H1 (cell line): ENCODE measurements around the gene WDR37. TPM values are rescaled to one million over a fixed set of nuclear protein-coding genes. Genes with fewer than 3 reads are reported as not detected.

Source experiments
- CTCF ChIA-PET: fragments of 300-600 bp; sonication (Branson Sonifier 250); formaldehyde crosslinking; loops from one replicate; lab custom pipeline; 2021; ENCODE audit not compliant: partially characterized antibody; lab: Charles Lee
- POLR2A ChIA-PET: fragments of 300-600 bp; sonication (Branson Sonifier 250); formaldehyde crosslinking; loops from one replicate; lab custom pipeline; 2021; ENCODE audit warnings: inconsistent platforms; ENCODE audit not compliant: partially characterized antibody; lab: Charles Lee
- DNase-seq, 2 experiments: peaks; one replicate each; pipeline versions ENCODE4 v3.0.0 to v3.0.0-alpha.2; 2010 to 2022; ENCODE audit warnings: low spot score in 2 of 2, low read depth in 1 of 2, mixed read lengths in 1 of 2
- FAIRE-seq: peaks from 2 replicates; lab custom pipeline; 2011; peaks lifted over from hg19 to GRCh38; lab: Jason Lieb, UNC
- H2AFZ ChIP-seq: 2 replicates; pipeline ENCODE4 v1.8.1; 2012; ENCODE audit warnings: low read length, inconsistent platforms
- H2AK5ac ChIP-seq: 2 replicates; pipeline ENCODE4 v1.6.1; 2013; ENCODE audit warnings: low read depth, low read length
- H2BK120ac ChIP-seq: replicated peaks from 2 replicates; pipeline ENCODE3; 2013; ENCODE audit warnings: low read depth, low read length, inconsistent platforms
- H2BK12ac ChIP-seq: 2 replicates; pipeline ENCODE4 v1.6.1; 2013; ENCODE audit warnings: low read depth, low read length
- H2BK15ac ChIP-seq: 2 replicates; pipeline ENCODE4 v1.6.1; 2013; ENCODE audit warnings: low read length
- H2BK20ac ChIP-seq: 2 replicates; pipeline ENCODE4 v1.6.1; 2013; ENCODE audit warnings: low read length
- H2BK5ac ChIP-seq: 2 replicates; pipeline ENCODE4 v1.6.1; 2013; ENCODE audit warnings: low read depth, low read length
- H3K14ac ChIP-seq: 2 replicates; pipeline ENCODE4 v1.6.1; 2013; ENCODE audit warnings: inconsistent platforms; ENCODE audit not compliant: insufficient read length
- H3K18ac ChIP-seq: 2 replicates; pipeline ENCODE4 v1.6.1; 2013; ENCODE audit warnings: low read length; ENCODE audit errors: extremely low read depth
- H3K23ac ChIP-seq: 2 replicates; pipeline ENCODE4 v1.6.1; 2013; ENCODE audit warnings: inconsistent platforms; ENCODE audit not compliant: insufficient read length
- H3K23me2 ChIP-seq: 2 replicates; pipeline ENCODE4 v1.6.1; 2013; ENCODE audit warnings: low read depth, low read length
- H3K27ac ChIP-seq: 2 replicates; pipeline ENCODE4 v1.6.1; 2011; ENCODE audit warnings: low read depth, low read length, inconsistent platforms
- H3K27me3 ChIP-seq, 4 experiments: replicated peaks in 1 of 4; 1 replicate in 1 of 4; 2 replicates in 3 of 4; pipeline versions ENCODE4 v1.6.1 to v1.8.1; 2011 to 2013; ENCODE audit warnings: low read length in 3 of 4, mild to moderate bottlenecking in 3 of 4, inconsistent platforms in 2 of 4, mixed read lengths in 2 of 4, moderate library complexity in 1 of 4; ENCODE audit not compliant: control insufficient read depth in 3 of 4, insufficient read depth in 3 of 4; ENCODE audit errors: extremely low read depth in 1 of 4
- H3K36me3 ChIP-seq, 4 experiments: 2 replicates each; pipeline versions ENCODE4 v1.6.1 to v1.8.1; 2011 to 2013; ENCODE audit warnings: mild to moderate bottlenecking in 4 of 4, low read length in 3 of 4, moderate library complexity in 2 of 4, control low read depth in 1 of 4, inconsistent platforms in 1 of 4; ENCODE audit not compliant: insufficient read depth in 4 of 4, control insufficient read depth in 2 of 4
- H3K4ac ChIP-seq: replicated peaks from 2 replicates; pipeline ENCODE3; 2013; ENCODE audit warnings: low read length, low read depth, mixed read lengths, inconsistent platforms; ENCODE audit not compliant: insufficient read length
- H3K4me1 ChIP-seq, 4 experiments: replicated peaks in 1 of 4; 1 replicate in 1 of 4; 2 replicates in 3 of 4; pipeline versions ENCODE4 v1.6.1 to v1.8.1; 2011 to 2013; ENCODE audit warnings: low read length in 3 of 4, inconsistent platforms in 2 of 4, mixed read lengths in 1 of 4; ENCODE audit not compliant: insufficient read depth in 4 of 4, control insufficient read depth in 3 of 4
- H3K4me2 ChIP-seq, 2 experiments: 2 replicates each; pipeline versions ENCODE4 v1.6.1 to v1.8.1; 2011 to 2013; ENCODE audit warnings: low read depth in 2 of 2, low read length in 2 of 2, control low read depth in 1 of 2, inconsistent platforms in 1 of 2, mild to moderate bottlenecking in 1 of 2; ENCODE audit not compliant: insufficient read depth in 1 of 2
- H3K4me3 ChIP-seq, 4 experiments: fragments of 200-600, 300-600 bp in 1 of 4; sonication (generic), shearing (Covaris generic), sonication (Bioruptor Twin) in 1 of 4; 2 replicates each; pipeline versions ENCODE4 v1.5.1 to v1.8.1; 2011 to 2016; ENCODE audit warnings: low read length in 4 of 4, low read depth in 3 of 4, control low read depth in 2 of 4, inconsistent platforms in 2 of 4, mild to moderate bottlenecking in 2 of 4, mixed read lengths in 1 of 4, moderate library complexity in 1 of 4; ENCODE audit not compliant: insufficient read depth in 2 of 4; ENCODE audit errors: extremely low read depth in 1 of 4
- H3K56ac ChIP-seq: replicated peaks from 2 replicates; pipeline ENCODE3; 2013; ENCODE audit warnings: low read depth, mild to moderate bottlenecking, mixed read lengths, low read length, inconsistent platforms; ENCODE audit not compliant: insufficient read length
- H3K79me1 ChIP-seq: 2 replicates; pipeline ENCODE4 v1.6.1; 2013; ENCODE audit warnings: low read depth, low read length, control low read depth
- H3K79me2 ChIP-seq, 2 experiments: 2 replicates each; pipeline versions ENCODE4 v1.6.1 to v1.8.1; 2012 to 2013; ENCODE audit warnings: low read length in 2 of 2, mild to moderate bottlenecking in 2 of 2, inconsistent platforms in 1 of 2; ENCODE audit not compliant: insufficient read depth in 2 of 2, control insufficient read depth in 1 of 2
- H3K9ac ChIP-seq, 4 experiments: replicated peaks in 1 of 4; 1 replicate in 1 of 4; 2 replicates in 3 of 4; pipeline versions ENCODE4 v1.6.1 to v1.8.1; 2011 to 2013; ENCODE audit warnings: low read depth in 3 of 4, low read length in 3 of 4, control low read depth in 2 of 4, mild to moderate bottlenecking in 2 of 4, moderate library complexity in 2 of 4, inconsistent platforms in 1 of 4; ENCODE audit errors: extremely low read depth in 1 of 4
- H3K9me3 ChIP-seq, 2 experiments: 2 replicates each; pipeline versions ENCODE4 v1.6.1 to v1.8.1; 2012 to 2013; ENCODE audit warnings: mild to moderate bottlenecking in 2 of 2, moderate library complexity in 2 of 2, control low read depth in 1 of 2, inconsistent platforms in 1 of 2, low read depth in 1 of 2, low read length in 1 of 2, mixed read lengths in 1 of 2; ENCODE audit not compliant: insufficient read depth in 2 of 2
- H4K20me1 ChIP-seq, 2 experiments: replicated peaks in 1 of 2; 2 replicates each; pipeline versions ENCODE3 to v1.8.1; 2011 to 2013; ENCODE audit warnings: inconsistent platforms in 2 of 2, low read length in 2 of 2, mild to moderate bottlenecking in 1 of 2; ENCODE audit not compliant: insufficient read depth in 2 of 2, control insufficient read depth in 1 of 2
- H4K5ac ChIP-seq: 2 replicates; pipeline ENCODE4 v1.6.1; 2013; ENCODE audit warnings: low read length, low read depth, mixed read lengths, inconsistent platforms; ENCODE audit not compliant: insufficient read length
- H4K8ac ChIP-seq: 2 replicates; pipeline ENCODE4 v1.8.0; 2013; ENCODE audit warnings: mild to moderate bottlenecking, moderate library complexity, low read length, inconsistent platforms; ENCODE audit not compliant: insufficient read depth; ENCODE audit errors: extremely low read depth
- H4K91ac ChIP-seq: replicated peaks from 2 replicates; pipeline ENCODE3; 2013; ENCODE audit warnings: low read length, mixed read lengths, inconsistent platforms; ENCODE audit not compliant: insufficient read length
- BRCA1 ChIP-seq: IDR thresholded peaks from 2 replicates; pipeline ENCODE4 v1.6.1; 2012; ENCODE audit warnings: low read depth, low read length, improper control_type of control experiment
- CHD2 ChIP-seq: IDR thresholded peaks from 2 replicates; pipeline ENCODE4 v1.6.1; 2012; ENCODE audit warnings: low read length, improper control_type of control experiment
- EZH2 ChIP-seq: fragments of 200-600 bp; sonication (generic); IDR thresholded peaks from 2 replicates; pipeline ENCODE4 v1.7.1; 2012; ENCODE audit warnings: low read depth, mild to moderate bottlenecking, moderate library complexity, low read length, inconsistent platforms; ENCODE audit not compliant: severe bottlenecking
- HDAC2 ChIP-seq, 2 experiments: fragments of 300-600 bp in 1 of 2; sonication (generic) in 1 of 2; IDR thresholded peaks; 2 replicates each; pipeline ENCODE4 v1.6.1; 2011 to 2012; ENCODE audit warnings: low read depth in 2 of 2, low read length in 2 of 2, mild to moderate bottlenecking in 2 of 2, moderate library complexity in 2 of 2, borderline replicate concordance in 1 of 2, inconsistent platforms in 1 of 2
- KDM4A ChIP-seq: IDR thresholded peaks from one replicate; pipeline ENCODE4 v1.7.1; 2012; ENCODE audit warnings: low read depth, mild to moderate bottlenecking, moderate library complexity, low read length, inconsistent platforms; ENCODE audit not compliant: severe bottlenecking
- PHF8 ChIP-seq: fragments of 200-600 bp; sonication (generic); conservative IDR thresholded peaks from 2 replicates; pipeline ENCODE4 v1.7.1; 2012; ENCODE audit warnings: low read depth, mild to moderate bottlenecking, inconsistent platforms, low read length, moderate library complexity
- RNF2 ChIP-seq: fragments of 200-900, 300-1000 bp; sonication (generic); IDR thresholded peaks from 2 replicates; pipeline ENCODE4 v1.7.1; 2016; ENCODE audit warnings: borderline replicate concordance, low read depth, mild to moderate bottlenecking, antibody characterized with exemption, low read length; ENCODE audit not compliant: poor library complexity, severe bottlenecking; ENCODE audit errors: missing control alignments
- RXRA ChIP-seq: IDR thresholded peaks from 2 replicates; pipeline ENCODE4 v1.6.1; 2011; ENCODE audit warnings: low read depth, mild to moderate bottlenecking, low read length, moderate library complexity; ENCODE audit not compliant: insufficient read depth
- TAF1 ChIP-seq: IDR thresholded peaks from 2 replicates; pipeline ENCODE4 v1.6.1; 2011; ENCODE audit warnings: mild to moderate bottlenecking, low read depth, low read length
- TBP ChIP-seq: IDR thresholded peaks from 2 replicates; pipeline ENCODE4 v1.6.1; 2011; ENCODE audit warnings: low read depth, low read length, improper control_type of control experiment
- TCF12 ChIP-seq: IDR thresholded peaks from 2 replicates; pipeline ENCODE4 v1.6.1; 2011; ENCODE audit warnings: low read depth, mild to moderate bottlenecking, low read length
- USF2 ChIP-seq: IDR thresholded peaks from 2 replicates; pipeline ENCODE4 v1.6.1; 2011; ENCODE audit warnings: low read length, improper control_type of control experiment
- WGBS, 2 experiments: shearing (Covaris generic) in 1 of 2; methylation state at CpG; one replicate each; pipeline versions ENCODE4 v1.1.6 to v1.1.7; 2013 to 2015; ENCODE audit warnings: low lambda C conversion rate in 2 of 2, mixed read lengths in 2 of 2, inconsistent platforms in 1 of 2, low coverage in 1 of 2, missing lambda C conversion rate in 1 of 2; ENCODE audit not compliant: insufficient replicate concordance in 2 of 2, insufficient coverage in 1 of 2, insufficient read length in 1 of 2; ENCODE audit errors: extremely low coverage in 1 of 2, missing lambda C conversion rate in 1 of 2; 5-methylcytosine and 5-hydroxymethylcytosine counted together
- polyA plus RNA-seq, 7 experiments: library from polyadenylated mRNA; depleted of rRNA in 3 of 7; stranded (reverse) in 5 of 7; unstranded in 2 of 7; fragments of >200 nt in 5 of 7; fragments of 200-250 nt in 2 of 7; gene quantifications; 1 replicate in 5 of 7; 2 replicates in 1 of 7; 4 replicates in 1 of 7; pipeline versions ENCODE4 v1.2.1 to v1.2.3, GENCODE V29; 2011 to 2013; ENCODE audit warnings: missing spikeins in 2 of 7, mixed read lengths in 2 of 7
- total RNA-seq: library from RNA; stranded (reverse); fragmentation: NEBNext Ultra II Directional; extraction: Animal tissue kit (Norgen Biotek cat#: 25700); gene quantifications from 2 replicates; pipeline ENCODE4 v1.2.1, GENCODE V29; 2021

Gene WDR37
- total and polyA plus RNA-seq, 2 of the 8 experiments (the other 6 are each of a cell fraction or from before 2014, with no cell fraction given): 9.6 to 12.0 TPM

GRCh38 chr10:1085258-1085657, 29.1 kb downstream of the WDR37 start:
- H2BK15ac ChIP-seq: no peak overlapping the region
- no peak overlapping the region for H2AFZ ChIP-seq
- no peaks in the 10 kb centered on the region for H3K4me1 ChIP-seq
- H2AK5ac ChIP-seq: no peak overlapping the region
- H2BK5ac ChIP-seq: no peak overlapping the region
- FAIRE-seq (no peak), DNase-seq (no peak)
- no peak overlapping the region for H3K4ac ChIP-seq
- H3K56ac ChIP-seq: no peak overlapping the region
- no peak overlapping the region for H3K9ac ChIP-seq
- CTCF ChIA-PET: interaction anchor here (3.1 kb wide), 1 partner anchor 25 kb away, joined by 11 read pairs; no protein-coding TSS in a partner anchor
- no peak overlapping the region for H3K18ac ChIP-seq
- H3K79me1 ChIP-seq: no peaks in the 10 kb centered on the region
- no peaks in the 10 kb centered on the region for H3K79me2 ChIP-seq
- no peak overlapping the region for H3K27ac ChIP-seq
- H3K4me2 ChIP-seq: no peak overlapping the region
- H3K23me2 ChIP-seq: no peaks in the 10 kb centered on the region
- no peaks in the 10 kb centered on the region for H3K27me3 ChIP-seq
- no peak overlapping the region for H4K91ac ChIP-seq
- no peak overlapping the region for H3K4me3 ChIP-seq
- peaks cover 10 to 39% (median 28%) of the 10 kb centered on the region in 4 experiments; a peak in 7 of 8 replicates for H3K36me3 ChIP-seq
- H4K5ac ChIP-seq: no peak overlapping the region
- peaks cover 0 to 7% of the 10 kb centered on the region in 2 experiments for H4K20me1 ChIP-seq
- H2BK12ac ChIP-seq: no peak overlapping the region
- no peak overlapping the region for H3K23ac ChIP-seq
- no peak overlapping the region for H2BK120ac ChIP-seq
- no peaks in the 10 kb centered on the region for H3K9me3 ChIP-seq
- POLR2A ChIA-PET: no interaction called here
- H3K14ac ChIP-seq: no peak overlapping the region
- no peak overlapping the region for H2BK20ac ChIP-seq
- 90% methylated on average over 4 of the region's 4 CpGs; no CpG with 5 or more reads in 1 of the 2 experiments for WGBS, 2 experiments
- no peak overlapping the region for H4K8ac ChIP-seq
- TF ChIP-seq BRCA1 (no peak), TBP (no peak), PHF8 (no peak), USF2 (no peak), TCF12 (no peak), HDAC2 (IDR thresholded peaks at IDR 0.05; ENCODE audit: borderline replicate concordance in 1 of 2, low read depth in 2 of 2, low read length in 2 of 2) (no peak), KDM4A (no peak), EZH2 (no peak), TAF1 (no peak), RNF2 (no peak), CHD2 (no peak), RXRA (no peak)
